D721Med (cell line): ENCODE results near the gene CEACAM8.

Source experiments
- DNase-seq: peaks from one replicate; pipeline ENCODE4 v3.0.0; 2011; ENCODE audit warnings: low spot score; ENCODE audit not compliant: insufficient read length
- FAIRE-seq: peaks from 2 replicates; lab custom pipeline; 2011; peaks lifted over from hg19 to GRCh38; lab: Jason Lieb, UNC
- TF ChIP-seq, protein P1 (sequence below): IDR thresholded peaks from 2 replicates; pipeline ENCODE4 v1.5.1; 2012; ENCODE audit warnings: mild to moderate bottlenecking, control low read depth; ENCODE audit not compliant: insufficient read depth; ENCODE audit errors: missing control alignments

CEACAM8 gene

DNA sequence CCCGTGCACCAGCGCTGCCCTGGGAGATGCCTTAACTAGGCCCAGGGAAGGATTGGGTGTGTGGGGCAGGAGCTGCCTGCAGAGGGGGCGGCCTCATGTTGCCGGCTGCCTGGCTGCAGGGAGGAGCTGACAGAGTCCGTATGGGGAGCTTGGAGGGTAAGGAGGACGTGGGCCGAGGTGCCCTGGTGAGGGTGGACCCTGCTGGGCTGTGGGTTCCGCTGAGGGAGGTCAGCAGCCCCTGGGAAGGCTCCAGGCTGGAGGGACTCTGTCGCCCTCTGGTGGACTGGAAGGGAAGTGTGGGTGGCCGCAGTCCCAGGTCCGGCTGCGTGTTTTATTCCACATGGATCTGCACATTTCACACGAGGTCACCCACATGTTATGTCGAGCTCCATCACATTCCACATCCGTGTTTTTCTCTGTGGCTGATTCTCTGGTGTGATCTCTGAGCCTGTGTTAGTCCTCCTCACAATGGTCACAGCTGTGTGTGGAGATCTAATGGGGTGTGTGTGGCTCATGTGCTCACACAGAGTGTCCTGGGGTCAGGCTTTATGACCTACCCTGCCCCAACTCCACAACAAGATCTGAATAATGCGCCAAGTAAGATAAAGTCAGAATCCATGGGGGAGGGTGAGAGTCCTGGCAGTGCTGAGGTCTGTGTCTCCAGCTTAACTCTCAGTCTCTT is 1.8 kb upstream of the CEACAM8 start:
- TF ChIP-seq, protein P1, sequence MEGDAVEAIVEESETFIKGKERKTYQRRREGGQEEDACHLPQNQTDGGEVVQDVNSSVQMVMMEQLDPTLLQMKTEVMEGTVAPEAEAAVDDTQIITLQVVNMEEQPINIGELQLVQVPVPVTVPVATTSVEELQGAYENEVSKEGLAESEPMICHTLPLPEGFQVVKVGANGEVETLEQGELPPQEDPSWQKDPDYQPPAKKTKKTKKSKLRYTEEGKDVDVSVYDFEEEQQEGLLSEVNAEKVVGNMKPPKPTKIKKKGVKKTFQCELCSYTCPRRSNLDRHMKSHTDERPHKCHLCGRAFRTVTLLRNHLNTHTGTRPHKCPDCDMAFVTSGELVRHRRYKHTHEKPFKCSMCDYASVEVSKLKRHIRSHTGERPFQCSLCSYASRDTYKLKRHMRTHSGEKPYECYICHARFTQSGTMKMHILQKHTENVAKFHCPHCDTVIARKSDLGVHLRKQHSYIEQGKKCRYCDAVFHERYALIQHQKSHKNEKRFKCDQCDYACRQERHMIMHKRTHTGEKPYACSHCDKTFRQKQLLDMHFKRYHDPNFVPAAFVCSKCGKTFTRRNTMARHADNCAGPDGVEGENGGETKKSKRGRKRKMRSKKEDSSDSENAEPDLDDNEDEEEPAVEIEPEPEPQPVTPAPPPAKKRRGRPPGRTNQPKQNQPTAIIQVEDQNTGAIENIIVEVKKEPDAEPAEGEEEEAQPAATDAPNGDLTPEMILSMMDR, result peak; percentile 68
- no peak for FAIRE-seq
- no peak for DNase-seq

DNA sequence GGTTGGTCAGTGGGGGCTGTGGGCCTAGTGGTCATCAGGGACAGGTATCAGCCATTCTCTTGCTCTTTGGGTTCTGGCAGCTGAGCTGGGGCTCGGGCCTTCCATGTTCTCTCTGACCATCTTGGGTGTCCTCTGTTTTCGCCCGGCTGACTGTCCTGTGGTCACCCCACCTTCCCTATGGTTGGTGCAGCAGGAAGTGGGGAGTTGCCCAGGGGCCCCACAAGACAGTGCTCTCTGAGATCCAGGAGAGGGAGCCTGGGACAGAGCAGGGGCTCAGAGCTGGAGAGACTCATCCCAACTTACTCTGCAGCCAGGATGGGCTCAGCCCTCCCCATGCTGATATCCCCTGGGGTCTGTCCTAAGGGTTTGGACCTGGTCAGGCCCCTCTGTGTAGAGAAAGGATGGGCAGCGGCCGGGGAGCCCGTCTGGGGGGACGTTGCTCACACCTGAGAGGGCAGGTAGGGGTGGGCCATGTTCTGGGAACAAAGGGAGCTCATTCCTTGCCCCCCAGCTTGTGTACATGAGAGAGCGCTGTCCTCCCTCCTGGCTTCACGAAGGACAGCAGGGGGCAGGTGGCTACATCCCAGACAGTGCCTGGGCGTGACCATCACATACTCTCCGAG is 937 bp upstream of the CEACAM8 start:
- FAIRE-seq (no peak), DNase-seq (no peak)
- TF ChIP-seq, protein P1, result no peak

DNA sequence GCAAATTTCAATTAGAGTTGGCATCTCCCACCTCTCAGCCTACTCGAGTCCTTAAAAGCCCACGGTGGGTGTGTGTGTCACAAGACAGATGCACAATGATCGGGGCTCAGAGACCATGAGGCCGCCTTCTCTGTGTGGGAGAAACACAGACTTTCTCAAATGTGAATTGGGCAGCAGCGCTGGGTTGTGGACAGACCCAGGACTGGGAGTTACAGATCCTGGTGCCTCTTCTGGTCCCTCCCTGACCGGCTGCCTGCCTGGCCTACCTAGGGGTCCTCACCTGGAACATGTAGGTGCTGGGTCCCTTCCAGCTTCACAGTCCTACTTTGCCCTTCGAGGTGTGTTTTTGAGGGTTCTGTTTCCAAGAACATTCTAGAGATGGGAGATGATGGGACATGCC is 4.9 kb downstream of the CEACAM8 start:
- DNase-seq (no peak), FAIRE-seq (no peak)
- TF ChIP-seq, protein P1, result no peak

DNA sequence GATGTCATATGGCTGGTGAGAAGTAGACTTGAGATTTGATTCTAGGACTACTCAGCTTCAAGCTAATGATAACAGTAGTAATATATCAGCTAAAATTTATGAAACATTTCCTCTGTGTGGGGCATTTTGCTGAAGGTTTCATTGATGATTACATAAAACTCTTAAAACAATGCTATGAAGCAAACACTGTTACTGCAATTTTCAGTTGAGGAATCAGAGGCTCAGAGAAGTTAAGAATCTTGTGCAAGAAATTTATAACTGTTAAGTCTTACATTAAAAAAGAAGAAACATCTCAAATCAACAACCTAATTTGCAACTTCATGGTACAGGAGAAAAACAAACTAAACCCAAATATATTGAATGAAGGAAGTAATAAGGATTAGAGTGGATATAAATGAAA is 10.3 kb downstream of the CEACAM8 start:
- DNase-seq, result no peak
- no peak for FAIRE-seq
- TF ChIP-seq, protein P1, result no peak

DNA sequence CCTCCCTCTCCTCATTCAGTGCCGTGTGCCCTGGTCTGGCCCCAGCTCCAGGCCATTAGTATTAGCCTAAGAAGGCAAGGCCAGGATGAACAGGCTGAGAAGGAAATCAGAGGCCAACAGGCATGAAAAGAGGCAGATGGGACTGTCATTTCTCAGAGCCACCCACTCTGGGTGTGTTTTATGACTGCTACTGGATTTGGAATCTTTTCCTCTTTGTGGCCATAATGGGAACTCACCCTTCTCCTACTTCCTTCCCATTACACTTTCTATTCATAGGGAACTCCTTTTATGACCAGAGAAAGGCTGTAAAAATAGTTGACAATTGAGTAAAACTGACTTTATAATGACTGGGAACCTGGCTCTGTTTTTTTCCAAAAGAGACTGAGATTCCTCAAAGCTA is 17.7 kb downstream of the CEACAM8 start:
- TF ChIP-seq, protein P1, result no peak
- no peak for DNase-seq
- FAIRE-seq, result no peak

DNA sequence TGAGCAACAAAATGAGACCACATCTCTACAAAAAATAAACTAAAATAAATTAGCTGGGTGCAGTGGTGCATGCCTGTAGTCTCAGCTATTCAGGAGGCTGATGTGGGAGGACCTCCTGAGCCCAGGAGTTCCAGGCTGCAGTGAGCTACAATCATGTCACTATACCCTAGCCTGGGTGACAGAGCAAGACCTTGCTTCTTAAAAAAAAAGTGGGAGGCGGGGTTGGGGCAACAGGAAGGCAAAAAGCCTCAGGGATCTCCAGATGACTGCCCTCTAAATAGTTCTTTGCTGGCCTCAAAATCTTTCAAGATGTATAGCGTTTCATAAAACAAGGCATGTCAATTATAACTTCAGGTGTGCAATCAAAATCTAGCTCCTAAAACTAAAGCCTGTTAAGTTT is 18.5 kb downstream of the CEACAM8 start:
- TF ChIP-seq, protein P1, result no peak
- no peak for FAIRE-seq
- DNase-seq, result no peak

DNA sequence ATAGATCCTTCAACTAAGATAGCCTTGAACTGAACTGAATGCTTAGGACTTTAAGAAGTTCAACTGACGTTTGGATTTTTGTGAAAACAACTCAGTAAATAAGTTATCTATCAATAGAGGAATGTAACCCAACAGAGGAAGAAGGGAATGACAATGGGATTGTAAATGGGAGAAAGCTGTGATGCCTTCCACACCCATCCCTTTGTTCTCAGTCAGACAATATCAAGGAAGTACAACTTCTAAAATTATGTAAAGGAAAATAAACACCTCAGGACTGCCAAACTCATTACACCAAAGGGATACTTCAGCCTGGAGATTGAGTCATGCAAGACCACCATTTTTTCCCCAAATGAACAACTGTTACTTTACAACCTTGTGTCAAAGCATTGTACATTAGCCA is 21.1 kb downstream of the CEACAM8 start:
- DNase-seq, result no peak
- TF ChIP-seq, protein P1, result no peak
- no peak for FAIRE-seq
